Measurements from ENCODE around the gene MMS19.

The MMS19 gene

DNA sequence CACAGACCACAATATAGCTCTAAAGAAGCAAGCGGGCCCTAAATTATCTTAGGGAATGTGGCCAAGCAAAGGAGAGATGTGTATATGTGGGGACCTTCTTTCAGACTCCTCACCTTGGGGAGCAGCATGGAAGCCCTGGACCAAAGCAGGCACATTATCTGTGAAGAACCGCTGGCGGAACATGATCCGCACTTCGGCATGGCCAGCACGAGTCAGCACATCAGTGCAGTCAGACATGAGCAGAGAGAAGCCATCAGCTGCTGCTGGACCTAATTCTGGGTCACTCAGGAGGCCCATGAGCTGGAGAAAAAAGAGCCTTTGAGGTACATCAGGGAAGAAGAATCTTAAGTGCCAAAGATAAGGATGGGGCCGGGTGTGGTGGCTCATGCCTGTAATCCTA lies 38.3 kb downstream of the MMS19 start:
- TF ChIP-seq SIN3A (IDR thresholded peaks at IDR 0.05; ENCODE audit: borderline replicate concordance, insufficient read depth, low read length) (no peak), FOXP2 (optimal IDR thresholded peaks at IDR 0.05; ENCODE audit: borderline replicate concordance, extremely low read depth, extremely low read length, insufficient read depth) (no peak), TAF1 (IDR thresholded peaks at IDR 0.05; ENCODE audit: borderline replicate concordance, insufficient read depth, low read length) (no peak), POLR2AphosphoS5 (IDR thresholded peaks at IDR 0.05; ENCODE audit: low read depth, low read length) (no peak)
- TF ChIP-seq, protein P1, sequence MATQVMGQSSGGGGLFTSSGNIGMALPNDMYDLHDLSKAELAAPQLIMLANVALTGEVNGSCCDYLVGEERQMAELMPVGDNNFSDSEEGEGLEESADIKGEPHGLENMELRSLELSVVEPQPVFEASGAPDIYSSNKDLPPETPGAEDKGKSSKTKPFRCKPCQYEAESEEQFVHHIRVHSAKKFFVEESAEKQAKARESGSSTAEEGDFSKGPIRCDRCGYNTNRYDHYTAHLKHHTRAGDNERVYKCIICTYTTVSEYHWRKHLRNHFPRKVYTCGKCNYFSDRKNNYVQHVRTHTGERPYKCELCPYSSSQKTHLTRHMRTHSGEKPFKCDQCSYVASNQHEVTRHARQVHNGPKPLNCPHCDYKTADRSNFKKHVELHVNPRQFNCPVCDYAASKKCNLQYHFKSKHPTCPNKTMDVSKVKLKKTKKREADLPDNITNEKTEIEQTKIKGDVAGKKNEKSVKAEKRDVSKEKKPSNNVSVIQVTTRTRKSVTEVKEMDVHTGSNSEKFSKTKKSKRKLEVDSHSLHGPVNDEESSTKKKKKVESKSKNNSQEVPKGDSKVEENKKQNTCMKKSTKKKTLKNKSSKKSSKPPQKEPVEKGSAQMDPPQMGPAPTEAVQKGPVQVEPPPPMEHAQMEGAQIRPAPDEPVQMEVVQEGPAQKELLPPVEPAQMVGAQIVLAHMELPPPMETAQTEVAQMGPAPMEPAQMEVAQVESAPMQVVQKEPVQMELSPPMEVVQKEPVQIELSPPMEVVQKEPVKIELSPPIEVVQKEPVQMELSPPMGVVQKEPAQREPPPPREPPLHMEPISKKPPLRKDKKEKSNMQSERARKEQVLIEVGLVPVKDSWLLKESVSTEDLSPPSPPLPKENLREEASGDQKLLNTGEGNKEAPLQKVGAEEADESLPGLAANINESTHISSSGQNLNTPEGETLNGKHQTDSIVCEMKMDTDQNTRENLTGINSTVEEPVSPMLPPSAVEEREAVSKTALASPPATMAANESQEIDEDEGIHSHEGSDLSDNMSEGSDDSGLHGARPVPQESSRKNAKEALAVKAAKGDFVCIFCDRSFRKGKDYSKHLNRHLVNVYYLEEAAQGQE (IDR thresholded peaks at IDR 0.05; ENCODE audit: insufficient read depth in 1 of 2, low read depth in 2 of 2, low read length in 2 of 2), result no peak

DNA sequence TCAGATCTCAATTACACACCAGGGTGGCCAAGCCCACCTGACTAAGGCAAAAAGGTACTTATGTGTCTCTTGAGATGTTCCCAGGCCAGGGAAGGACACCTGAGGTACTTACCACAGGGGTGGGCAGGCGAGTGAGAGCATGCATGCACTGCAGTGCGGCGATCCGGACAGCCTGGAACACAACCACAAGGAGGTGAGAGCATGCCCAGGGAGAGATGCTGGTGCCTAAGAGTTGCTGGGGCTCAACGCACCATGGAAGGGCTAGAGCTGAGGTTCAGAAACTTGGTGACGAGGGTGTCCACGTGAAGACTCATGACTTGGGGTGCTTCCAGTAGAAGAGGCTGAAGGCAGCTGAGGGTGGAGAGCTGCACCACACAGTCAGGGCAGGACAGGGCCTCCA lies 39.1 kb downstream of the MMS19 start:
- no peak for TF ChIP-seq SIN3A (IDR thresholded peaks at IDR 0.05; ENCODE audit: borderline replicate concordance, insufficient read depth, low read length)
- no peak for TF ChIP-seq FOXP2 (optimal IDR thresholded peaks at IDR 0.05; ENCODE audit: borderline replicate concordance, extremely low read depth, extremely low read length, insufficient read depth)
- no peak for TF ChIP-seq TAF1 (IDR thresholded peaks at IDR 0.05; ENCODE audit: borderline replicate concordance, insufficient read depth, low read length)
- no peak for TF ChIP-seq POLR2AphosphoS5 (IDR thresholded peaks at IDR 0.05; ENCODE audit: low read depth, low read length)
- TF ChIP-seq, protein P1 (IDR thresholded peaks at IDR 0.05; ENCODE audit: insufficient read depth in 1 of 2, low read depth in 2 of 2, low read length in 2 of 2), result no peak

DNA sequence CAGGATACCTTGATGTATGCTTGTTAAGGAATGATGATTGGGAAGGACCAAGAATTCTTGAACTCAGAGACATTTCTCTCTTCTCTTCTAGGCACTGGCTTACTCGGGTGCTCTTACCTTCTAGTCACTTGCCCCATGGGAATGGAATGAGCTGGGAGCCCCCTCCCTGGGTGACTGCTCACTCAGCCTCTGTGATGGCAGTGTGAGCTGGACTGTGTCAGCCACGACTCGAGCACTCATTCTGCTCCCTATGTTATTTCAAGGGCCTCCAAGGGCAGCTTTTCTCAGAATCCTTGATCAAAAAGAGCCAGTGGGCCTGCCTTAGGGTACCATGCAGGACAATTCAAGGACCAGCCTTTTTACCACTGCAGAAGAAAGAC lies 41.5 kb downstream of the MMS19 start:
- TF ChIP-seq, protein P1 (IDR thresholded peaks at IDR 0.05; ENCODE audit: insufficient read depth in 1 of 2, low read depth in 2 of 2, low read length in 2 of 2), result no peak

DNA sequence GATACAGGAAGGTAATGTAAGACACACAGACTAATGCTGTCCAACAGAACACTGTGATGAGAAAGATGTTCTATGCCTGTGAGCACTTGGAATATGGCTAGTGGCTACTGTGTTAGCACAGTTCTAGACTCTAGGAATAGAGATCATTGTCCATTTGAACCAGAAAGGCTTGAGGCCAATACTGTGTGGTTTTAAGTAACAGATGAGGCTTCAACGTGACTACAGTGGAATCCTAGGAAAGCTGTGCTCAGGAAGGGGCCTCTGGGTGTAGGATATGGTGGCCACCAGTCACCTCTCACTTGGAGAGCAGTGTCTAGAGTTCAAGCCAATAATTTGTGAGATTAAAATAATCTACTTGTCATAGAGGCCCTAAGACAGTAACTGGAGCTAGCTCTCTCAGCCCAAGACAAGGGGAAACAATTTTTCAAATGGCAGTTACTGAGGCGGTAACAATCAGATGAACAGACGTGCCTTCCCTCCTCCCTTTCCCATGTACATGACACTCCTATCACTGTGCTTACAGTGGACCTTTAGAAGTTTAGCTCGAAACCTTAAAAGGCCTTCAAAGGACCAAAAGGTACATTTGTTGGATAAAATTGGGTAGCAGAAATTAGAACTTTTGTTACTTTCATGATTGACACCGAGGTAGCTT lies 42.1 kb downstream of the MMS19 start:
- TF ChIP-seq POLR2AphosphoS5 (IDR thresholded peaks at IDR 0.05; ENCODE audit: low read depth, low read length) (peak; percentile 48; the same call in 1 of the 2 replicates), FOXP2 (optimal IDR thresholded peaks at IDR 0.05; ENCODE audit: borderline replicate concordance, extremely low read depth, extremely low read length, insufficient read depth) (no peak)

DNA sequence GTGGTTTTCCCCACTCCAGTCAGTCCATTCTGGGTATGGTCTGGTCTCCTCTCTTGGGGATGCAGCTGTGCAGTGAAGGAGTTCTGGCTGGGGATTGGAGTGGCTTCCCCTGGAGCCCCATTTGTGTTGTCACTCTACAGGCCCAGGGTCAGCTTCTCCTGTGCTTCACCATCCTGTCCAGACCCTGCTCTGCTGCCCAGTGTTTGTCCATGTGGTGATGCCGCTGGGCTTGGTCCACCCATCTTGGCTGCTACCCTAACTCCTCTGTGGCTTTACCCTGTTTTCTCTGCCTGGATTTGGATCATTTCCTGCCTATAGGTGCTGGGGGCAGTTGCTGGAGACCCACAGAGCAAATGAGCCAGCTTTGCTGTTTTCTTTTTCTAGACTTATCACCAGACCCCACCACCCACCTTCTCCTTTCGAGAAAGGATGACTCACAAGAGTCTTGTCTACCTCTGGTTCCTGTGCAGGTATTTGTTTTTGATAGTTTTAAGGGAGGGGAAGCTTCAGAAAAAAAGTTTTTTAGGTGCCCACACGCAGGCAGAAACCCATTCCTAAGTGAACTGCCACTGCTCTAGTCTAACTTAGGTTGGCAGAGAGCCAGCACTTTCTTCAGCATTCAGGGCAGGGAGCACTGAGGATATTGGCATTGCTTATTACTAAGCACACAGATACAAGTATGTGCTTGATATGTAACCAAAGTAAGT lies 43.7 kb downstream of the MMS19 start:
- TF ChIP-seq FOXP2 (optimal IDR thresholded peaks at IDR 0.05; ENCODE audit: borderline replicate concordance, extremely low read depth, extremely low read length, insufficient read depth) (no peak), SIN3A (IDR thresholded peaks at IDR 0.05; ENCODE audit: borderline replicate concordance, insufficient read depth, low read length) (no peak), TAF1 (IDR thresholded peaks at IDR 0.05; ENCODE audit: borderline replicate concordance, insufficient read depth, low read length) (no peak), POLR2AphosphoS5 (IDR thresholded peaks at IDR 0.05; ENCODE audit: low read depth, low read length) (no peak; the same call in 1 of the 2 replicates)
- TF ChIP-seq, protein P1 (IDR thresholded peaks at IDR 0.05; ENCODE audit: insufficient read depth in 1 of 2, low read depth in 2 of 2, low read length in 2 of 2), result no peak

Data from PFSK-1 (cell line).